Subcutaneous abdominal adipose tissue (tissue), 5 donors: ENCODE results near the gene PLEKHG3.

Experiments used
- H3K27ac ChIP-seq: one replicate; pipeline ENCODE4 v1.7.0; 2013; ENCODE audit warnings: low read depth, mild to moderate bottlenecking, inconsistent platforms, low read length, moderate library complexity
- H3K27me3 ChIP-seq, 5 donors: one replicate each; pipeline ENCODE4 v1.7.0; 2013; ENCODE audit warnings: low read length in 5 of 5, inconsistent platforms in 1 of 5; ENCODE audit not compliant: control insufficient read depth in 5 of 5, insufficient read depth in 4 of 5
- H3K36me3 ChIP-seq, 5 donors: one replicate each; pipeline ENCODE4 v1.7.0; 2013; ENCODE audit warnings: low read length in 5 of 5; ENCODE audit not compliant: control insufficient read depth in 5 of 5, insufficient read depth in 5 of 5
- H3K4me1 ChIP-seq, 5 donors: one replicate each; pipeline ENCODE4 v1.7.0; 2013; ENCODE audit warnings: low read length in 5 of 5, mild to moderate bottlenecking in 3 of 5, moderate library complexity in 1 of 5; ENCODE audit not compliant: control insufficient read depth in 5 of 5, insufficient read depth in 5 of 5
- H3K4me3 ChIP-seq, 5 donors: one replicate each; pipeline ENCODE4 v1.7.0; 2013; ENCODE audit warnings: low read length in 5 of 5, low read depth in 1 of 5
- H3K9ac ChIP-seq, 5 donors: one replicate each; pipeline ENCODE4 v1.7.0; 2013; ENCODE audit warnings: low read length in 5 of 5, mild to moderate bottlenecking in 4 of 5, moderate library complexity in 3 of 5
- H3K9me3 ChIP-seq, 5 donors: one replicate each; pipeline ENCODE4 v1.7.0; 2013; ENCODE audit warnings: low read length in 5 of 5; ENCODE audit not compliant: control insufficient read depth in 5 of 5
- donor health status: healthy.
- donor health status: healthy.
- donor health status: healthy.
- donor health status: healthy.
- donor health status: healthy.

The PLEKHG3 gene

GRCh38 chr14:64764641-64765520 lies 60.7 kb downstream of the PLEKHG3 start:
- Histone ChIP-seq H3K9me3 (no peaks in the 10 kb centered on the region), H3K36me3 (no peaks in the 10 kb centered on the region), H3K9ac (peak overlapping the region in 1 of 5 donors; percentile 36), H3K4me3 (peak overlapping the region in 4 of 5 donors; percentile 42 to 57 (median 46)), H3K27me3 (peaks cover 0 to 13% (median 8%) of the 10 kb centered on the region in 5 donors), H3K27ac (no peak overlapping the region), H3K4me1 (peaks cover 8 to 24% (median 16%) of the 10 kb centered on the region in 5 donors)

- Histone ChIP-seq H3K4me3 (no peak overlapping the region), H3K4me1 (peaks cover 8 to 24% (median 16%) of the 10 kb centered on the region in 5 donors)
These were observed 61.6 kb downstream of the PLEKHG3 start for GRCh38 chr14:64765740-64766302.

DNA sequence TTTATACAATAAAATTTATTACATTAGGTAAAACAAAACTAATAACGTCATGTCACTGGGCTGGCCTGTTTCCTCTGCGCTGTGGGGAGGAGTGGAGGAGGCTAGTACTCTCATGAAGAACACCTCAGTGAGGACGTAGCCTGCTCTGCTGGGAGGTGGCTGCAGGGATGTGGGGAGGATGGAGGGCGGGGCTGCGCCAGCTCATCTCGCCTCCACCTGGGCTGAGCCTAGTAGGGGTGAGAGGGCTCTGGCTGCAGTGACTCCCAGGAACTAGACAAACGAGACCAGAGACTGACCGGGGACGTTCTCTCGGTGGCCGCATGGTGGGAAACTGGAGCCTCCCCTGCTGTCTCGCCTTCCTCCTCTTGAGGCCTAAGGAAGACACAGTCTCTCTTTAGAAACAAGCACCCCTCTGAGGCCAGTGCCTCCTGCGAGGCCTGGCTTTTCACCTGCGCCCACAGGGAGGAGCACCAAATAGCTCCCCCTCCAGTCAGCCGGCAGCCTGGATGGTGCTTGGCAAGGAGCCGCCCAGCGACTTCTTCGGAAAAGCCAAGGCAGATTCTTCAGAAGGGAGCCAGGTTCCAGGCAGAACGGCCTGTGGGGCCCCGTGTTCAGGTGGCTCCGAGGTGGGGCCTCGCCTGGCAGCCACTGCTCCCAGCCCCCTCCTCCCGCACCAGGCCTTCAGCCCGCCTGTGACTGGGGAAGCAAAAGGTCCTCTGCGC lies 62.4 kb downstream of the PLEKHG3 start:
- H3K27me3 ChIP-seq, result peaks cover 0 to 8% (median 0%) of the 10 kb centered on the region in 5 donors
- H3K36me3 ChIP-seq, result peaks cover 0 to 4% (median 0%) of the 10 kb centered on the region in 5 donors
- no peaks in the 10 kb centered on the region for H3K9me3 ChIP-seq
- H3K4me1 ChIP-seq, result peaks cover 8 to 22% (median 16%) of the 10 kb centered on the region in 5 donors
- no peak overlapping the region for H3K9ac ChIP-seq
- no peak overlapping the region for H3K4me3 ChIP-seq
- no peak overlapping the region for H3K27ac ChIP-seq

More at GRCh38 chr14:64765740-64766302, 61.6 kb downstream of the PLEKHG3 start:
- H3K27me3 ChIP-seq, result peaks cover 0 to 12% (median 2%) of the 10 kb centered on the region in 5 donors
- H3K27ac ChIP-seq, result no peak overlapping the region
- peaks cover 0 to 4% (median 0%) of the 10 kb centered on the region in 5 donors for H3K36me3 ChIP-seq
- no peak overlapping the region for H3K9ac ChIP-seq
- H3K9me3 ChIP-seq, result no peaks in the 10 kb centered on the region

- no peak overlapping the region for H3K27ac ChIP-seq
- no peaks in the 10 kb centered on the region for H3K9me3 ChIP-seq
- peaks cover 0 to 5% (median 0%) of the 10 kb centered on the region in 5 donors for H3K27me3 ChIP-seq
- H3K36me3 ChIP-seq, result peaks cover 0 to 5% (median 0%) of the 10 kb centered on the region in 5 donors
- no peak overlapping the region for H3K4me3 ChIP-seq
- no peak overlapping the region for H3K9ac ChIP-seq
- peaks cover 4 to 14% (median 9%) of the 10 kb centered on the region in 5 donors for H3K4me1 ChIP-seq
These were observed 63.2 kb downstream of the PLEKHG3 start for GRCh38 chr14:64767215-64767964.

DNA sequence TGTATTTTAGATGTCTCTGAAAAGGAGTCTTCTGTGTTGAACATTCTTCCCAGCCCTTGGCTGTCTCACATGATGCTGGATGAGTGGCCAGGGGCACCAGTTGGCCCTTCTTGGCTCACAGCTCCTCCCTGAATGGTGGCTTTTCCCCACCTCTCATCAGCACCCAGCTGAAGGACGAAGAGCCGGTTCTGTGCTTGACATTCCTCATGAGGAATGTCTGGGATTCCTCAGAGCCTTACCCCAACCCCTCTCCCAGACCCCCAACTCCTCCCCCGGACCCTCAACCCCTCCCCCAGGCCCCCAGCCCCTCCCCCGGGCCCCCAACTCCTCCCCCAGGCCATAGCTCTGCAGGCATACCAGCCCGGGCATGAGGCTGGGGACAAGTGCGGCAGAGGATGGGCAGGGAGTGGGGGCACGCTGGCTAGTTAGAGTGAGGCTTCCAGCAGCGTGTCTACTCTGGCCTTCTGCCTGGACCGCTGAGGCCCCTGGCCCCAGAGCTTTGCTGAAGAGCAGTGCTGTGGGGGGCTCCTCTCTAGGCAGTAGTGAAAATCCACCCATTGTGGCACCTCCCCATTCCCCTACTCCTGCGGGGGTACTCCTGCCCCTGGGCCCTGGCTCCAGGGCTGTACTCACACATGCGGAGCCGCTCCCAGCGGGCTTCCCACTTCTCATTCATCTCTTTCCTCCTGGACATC lies 64.3 kb downstream of the PLEKHG3 start:
- Histone ChIP-seq H3K4me1 (peaks cover 0 to 10% (median 5%) of the 10 kb centered on the region in 5 donors), H3K9me3 (peaks cover 0 to 5% (median 0%) of the 10 kb centered on the region in 5 donors), H3K27ac (no peak overlapping the region), H3K36me3 (peaks cover 0 to 7% (median 0%) of the 10 kb centered on the region in 5 donors), H3K27me3 (no peaks in the 10 kb centered on the region), H3K9ac (no peak overlapping the region), H3K4me3 (no peak overlapping the region)

GRCh38 chr14:64769096-64770020 lies 65.1 kb downstream of the PLEKHG3 start:
- H3K36me3 ChIP-seq, result peaks cover 0 to 7% (median 0%) of the 10 kb centered on the region in 5 donors
- no peak overlapping the region for H3K9ac ChIP-seq
- peaks cover 0 to 7% (median 0%) of the 10 kb centered on the region in 5 donors for H3K9me3 ChIP-seq
- H3K4me3 ChIP-seq, result no peak overlapping the region
- H3K27ac ChIP-seq, result no peak overlapping the region
- H3K4me1 ChIP-seq, result peaks cover 0 to 4% (median 4%) of the 10 kb centered on the region in 5 donors
- H3K27me3 ChIP-seq, result no peaks in the 10 kb centered on the region

GRCh38 chr14:64770751-64771150 lies 66.5 kb downstream of the PLEKHG3 start:
- no peak overlapping the region for H3K9ac ChIP-seq
- no peak overlapping the region for H3K4me3 ChIP-seq
- H3K36me3 ChIP-seq, result peaks cover 0 to 7% (median 0%) of the 10 kb centered on the region in 5 donors
- H3K27me3 ChIP-seq, result no peaks in the 10 kb centered on the region
- H3K9me3 ChIP-seq, result peaks cover 0 to 7% (median 0%) of the 10 kb centered on the region in 5 donors
- no peaks in the 10 kb centered on the region for H3K4me1 ChIP-seq
- H3K27ac ChIP-seq, result no peak overlapping the region

GRCh38 chr14:64771161-64771560 lies 66.9 kb downstream of the PLEKHG3 start:
- peaks cover 0 to 7% (median 0%) of the 10 kb centered on the region in 5 donors for H3K36me3 ChIP-seq

More at GRCh38 chr14:64771161-64771560, 66.9 kb downstream of the PLEKHG3 start:
- Histone ChIP-seq H3K27me3 (no peaks in the 10 kb centered on the region), H3K4me1 (no peaks in the 10 kb centered on the region), H3K27ac (no peak overlapping the region), H3K9ac (no peak overlapping the region), H3K9me3 (peaks cover 0 to 7% (median 0%) of the 10 kb centered on the region in 5 donors), H3K4me3 (no peak overlapping the region)
